ENCODE results near the gene ASB10. TPM values are rescaled to one million over a fixed set of nuclear protein-coding genes. Genes with fewer than 3 reads are reported as not detected.

The ASB10 gene
- total RNA-seq, 1 experiment from 2014 or later: not detected

- Mint-ChIP-seq H3K4me3 (no peak overlapping the region), H3K9me3 (no peaks in the 10 kb centered on the region), H3K36me3 (peaks cover 20% of the 10 kb centered on the region), H3K27ac (no peak overlapping the region), H3K27me3 (ENCODE audit: low read depth) (no peaks in the 10 kb centered on the region), H3K4me1 (peaks cover 21% of the 10 kb centered on the region)
- POLR2A ChIA-PET: no interaction called here
- no peak for TF ChIP-seq ATF1 (CRISPR knock-in tag; IDR thresholded peaks at IDR 0.05)
- no peak for TF ChIP-seq GRHL2 (CRISPR knock-in tag; IDR thresholded peaks at IDR 0.05; ENCODE audit: insufficient replicate concordance, severe bottlenecking)
- TF ChIP-seq ESRRA (CRISPR knock-in tag; IDR thresholded peaks at IDR 0.05; ENCODE audit: borderline replicate concordance): no peak
- no peak for TF ChIP-seq FOXP1 (CRISPR knock-in tag; IDR thresholded peaks at IDR 0.05; ENCODE audit: borderline replicate concordance)
- TF ChIP-seq MYBL2 (CRISPR knock-in tag; IDR thresholded peaks at IDR 0.05): no peak
- no peak for TF ChIP-seq IRF1 (CRISPR knock-in tag; IDR thresholded peaks at IDR 0.05)
- TF ChIP-seq CBFB (CRISPR knock-in tag; IDR thresholded peaks at IDR 0.05; ENCODE audit: low read depth): no peak
- no peak for TF ChIP-seq KAT7 (CRISPR knock-in tag; IDR thresholded peaks at IDR 0.05; ENCODE audit: borderline replicate concordance)
- TF ChIP-seq RELA (CRISPR knock-in tag; IDR thresholded peaks at IDR 0.05; ENCODE audit: borderline replicate concordance): no peak
- no peak for TF ChIP-seq ETV6 (CRISPR knock-in tag; IDR thresholded peaks at IDR 0.05)
- TF ChIP-seq SP1 (CRISPR knock-in tag; conservative IDR thresholded peaks at IDR 0.05): no peak
- no peak for TF ChIP-seq MLX (CRISPR knock-in tag; IDR thresholded peaks at IDR 0.05)
- TF ChIP-seq, protein P1, sequence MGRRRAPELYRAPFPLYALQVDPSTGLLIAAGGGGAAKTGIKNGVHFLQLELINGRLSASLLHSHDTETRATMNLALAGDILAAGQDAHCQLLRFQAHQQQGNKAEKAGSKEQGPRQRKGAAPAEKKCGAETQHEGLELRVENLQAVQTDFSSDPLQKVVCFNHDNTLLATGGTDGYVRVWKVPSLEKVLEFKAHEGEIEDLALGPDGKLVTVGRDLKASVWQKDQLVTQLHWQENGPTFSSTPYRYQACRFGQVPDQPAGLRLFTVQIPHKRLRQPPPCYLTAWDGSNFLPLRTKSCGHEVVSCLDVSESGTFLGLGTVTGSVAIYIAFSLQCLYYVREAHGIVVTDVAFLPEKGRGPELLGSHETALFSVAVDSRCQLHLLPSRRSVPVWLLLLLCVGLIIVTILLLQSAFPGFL (CRISPR knock-in tag; IDR thresholded peaks at IDR 0.05; ENCODE audit: borderline replicate concordance): no peak
- CTCF ChIA-PET: interaction anchor here (0.6 to 1.6 kb wide), 3 partner anchors 10 to 31 kb away, joined by 3 to 5 read pairs (median 5); no protein-coding TSS in a partner anchor
- DNase-seq (ENCODE audit: low spot score): no peak
- no peak for ATAC-seq
Measured at GRCh38 chr7:151135525-151135845, 51.6 kb downstream of the ASB10 start.

DNA sequence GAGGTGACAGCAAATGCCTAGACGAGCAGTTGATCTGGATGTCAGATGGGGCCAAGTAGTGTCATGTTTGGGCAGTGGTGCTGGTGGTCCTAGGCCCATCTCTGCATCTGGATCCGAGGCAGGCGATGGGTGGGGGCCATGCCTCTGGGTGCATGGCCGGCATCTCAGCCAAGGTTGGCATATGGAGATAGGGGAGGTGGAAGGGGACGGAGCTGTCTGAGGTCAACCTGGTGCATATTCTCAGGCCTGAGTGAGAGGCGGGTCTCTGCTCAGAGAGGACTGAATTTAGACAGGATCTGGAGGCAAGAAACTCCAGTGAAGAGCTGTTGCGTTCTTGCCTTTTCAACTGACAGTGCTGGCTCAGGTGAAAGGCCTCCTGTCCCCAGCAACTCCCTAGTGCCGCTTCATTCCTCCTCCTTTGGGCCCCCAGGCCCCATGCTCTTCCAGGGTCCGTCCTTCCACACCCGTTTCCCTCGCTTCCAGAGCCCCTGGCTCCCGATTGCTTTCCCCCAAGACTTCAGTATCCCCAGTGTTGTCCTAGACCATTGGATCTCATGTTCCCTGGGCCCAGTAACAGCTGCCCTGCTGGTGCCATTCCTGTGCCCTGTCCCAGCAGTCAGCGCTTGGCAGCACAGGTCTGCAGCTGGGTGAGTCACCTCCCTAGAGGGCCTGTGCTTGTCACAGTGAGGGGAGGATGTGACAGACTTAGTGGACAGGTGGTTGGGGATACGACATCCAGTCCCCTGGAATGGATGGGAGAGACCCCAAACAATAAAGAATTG lies 52.1 kb downstream of the ASB10 start:
- H3K27me3 Mint-ChIP-seq (ENCODE audit: low read depth): no peaks in the 10 kb centered on the region
- ChIA-PET POLR2A (no interaction called here), CTCF (interaction anchor here (1.0 to 1.6 kb wide), 2 partner anchors 11 to 32 kb away, joined by 3 to 5 read pairs; no protein-coding TSS in a partner anchor)
- no peak overlapping the region for H3K27ac Mint-ChIP-seq
- H3K4me1 Mint-ChIP-seq: peaks cover 21% of the 10 kb centered on the region
- DNase-seq (ENCODE audit: low spot score): no peak
- no peak overlapping the region for H3K4me3 Mint-ChIP-seq
- peaks cover 22% of the 10 kb centered on the region for H3K36me3 Mint-ChIP-seq
- no peaks in the 10 kb centered on the region for H3K9me3 Mint-ChIP-seq
- TF ChIP-seq ETV6 (CRISPR knock-in tag; IDR thresholded peaks at IDR 0.05) (no peak), GTF2I (CRISPR knock-in tag; conservative IDR thresholded peaks at IDR 0.05) (no peak), ATF1 (CRISPR knock-in tag; IDR thresholded peaks at IDR 0.05) (no peak), ZSCAN18 (CRISPR knock-in tag; IDR thresholded peaks at IDR 0.05) (no peak), JAZF1 (CRISPR knock-in tag; IDR thresholded peaks at IDR 0.05) (no peak), ZNF219 (CRISPR knock-in tag; IDR thresholded peaks at IDR 0.05; ENCODE audit: borderline replicate concordance) (no peak), SP1 (CRISPR knock-in tag; conservative IDR thresholded peaks at IDR 0.05) (no peak), ZNF121 (CRISPR knock-in tag; IDR thresholded peaks at IDR 0.05) (no peak), ELF4 (CRISPR knock-in tag; IDR thresholded peaks at IDR 0.05; ENCODE audit: low read depth) (no peak), ZNF138 (CRISPR knock-in tag; conservative IDR thresholded peaks at IDR 0.05) (no peak), RORB (CRISPR knock-in tag; IDR thresholded peaks at IDR 0.05) (no peak), CREB1 (CRISPR knock-in tag; IDR thresholded peaks at IDR 0.05) (no peak)
- TF ChIP-seq, protein P1 (CRISPR knock-in tag; IDR thresholded peaks at IDR 0.05; ENCODE audit: borderline replicate concordance): no peak
- TF ChIP-seq, protein P2, sequence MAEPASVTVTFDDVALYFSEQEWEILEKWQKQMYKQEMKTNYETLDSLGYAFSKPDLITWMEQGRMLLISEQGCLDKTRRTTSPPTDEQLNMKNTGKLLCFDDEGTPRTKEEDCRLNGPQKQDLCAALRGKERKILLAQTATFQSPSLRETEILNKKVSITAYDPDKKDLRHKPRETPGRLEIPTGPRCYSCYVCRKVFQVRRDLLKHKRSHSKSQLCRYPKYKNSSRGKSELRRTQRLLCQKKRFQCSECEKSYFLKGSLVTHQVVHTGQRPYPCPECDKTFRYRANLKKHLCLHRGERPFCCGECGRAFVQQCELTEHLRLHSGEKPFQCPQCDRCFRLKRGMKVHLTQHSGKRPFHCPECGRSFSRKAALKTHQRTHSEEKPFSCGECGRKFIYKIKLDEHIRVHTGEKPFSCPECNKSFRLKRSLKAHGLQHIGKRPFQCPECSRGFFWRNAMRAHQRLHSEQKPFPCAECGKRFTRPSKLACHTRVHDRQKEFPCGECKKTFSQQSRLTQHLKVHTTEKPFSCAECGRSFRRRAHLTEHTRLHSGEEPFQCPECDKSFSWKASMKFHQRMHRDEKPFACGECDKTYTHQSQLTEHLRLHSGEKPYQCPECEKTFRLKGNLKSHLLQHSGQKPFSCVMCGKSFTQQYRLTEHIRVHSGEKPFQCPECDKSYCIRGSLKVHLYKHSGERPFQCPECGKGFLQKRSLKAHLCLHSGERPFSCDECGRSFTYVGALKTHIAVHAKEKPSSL (CRISPR knock-in tag; conservative IDR thresholded peaks at IDR 0.05): no peak
- TF ChIP-seq, protein P3, sequence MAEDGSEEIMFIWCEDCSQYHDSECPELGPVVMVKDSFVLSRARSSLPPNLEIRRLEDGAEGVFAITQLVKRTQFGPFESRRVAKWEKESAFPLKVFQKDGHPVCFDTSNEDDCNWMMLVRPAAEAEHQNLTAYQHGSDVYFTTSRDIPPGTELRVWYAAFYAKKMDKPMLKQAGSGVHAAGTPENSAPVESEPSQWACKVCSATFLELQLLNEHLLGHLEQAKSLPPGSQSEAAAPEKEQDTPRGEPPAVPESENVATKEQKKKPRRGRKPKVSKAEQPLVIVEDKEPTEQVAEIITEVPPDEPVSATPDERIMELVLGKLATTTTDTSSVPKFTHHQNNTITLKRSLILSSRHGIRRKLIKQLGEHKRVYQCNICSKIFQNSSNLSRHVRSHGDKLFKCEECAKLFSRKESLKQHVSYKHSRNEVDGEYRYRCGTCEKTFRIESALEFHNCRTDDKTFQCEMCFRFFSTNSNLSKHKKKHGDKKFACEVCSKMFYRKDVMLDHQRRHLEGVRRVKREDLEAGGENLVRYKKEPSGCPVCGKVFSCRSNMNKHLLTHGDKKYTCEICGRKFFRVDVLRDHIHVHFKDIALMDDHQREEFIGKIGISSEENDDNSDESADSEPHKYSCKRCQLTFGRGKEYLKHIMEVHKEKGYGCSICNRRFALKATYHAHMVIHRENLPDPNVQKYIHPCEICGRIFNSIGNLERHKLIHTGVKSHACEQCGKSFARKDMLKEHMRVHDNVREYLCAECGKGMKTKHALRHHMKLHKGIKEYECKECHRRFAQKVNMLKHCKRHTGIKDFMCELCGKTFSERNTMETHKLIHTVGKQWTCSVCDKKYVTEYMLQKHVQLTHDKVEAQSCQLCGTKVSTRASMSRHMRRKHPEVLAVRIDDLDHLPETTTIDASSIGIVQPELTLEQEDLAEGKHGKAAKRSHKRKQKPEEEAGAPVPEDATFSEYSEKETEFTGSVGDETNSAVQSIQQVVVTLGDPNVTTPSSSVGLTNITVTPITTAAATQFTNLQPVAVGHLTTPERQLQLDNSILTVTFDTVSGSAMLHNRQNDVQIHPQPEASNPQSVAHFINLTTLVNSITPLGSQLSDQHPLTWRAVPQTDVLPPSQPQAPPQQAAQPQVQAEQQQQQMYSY (CRISPR knock-in tag; IDR thresholded peaks at IDR 0.05): no peak
- ATAC-seq: no peak
